GM10248 (cell line): ENCODE results near the gene ATXN2L.

Experiments
- CTCF ChIA-PET: fragments of 300-600 bp; sonication (Branson Sonifier 250); formaldehyde crosslinking; extraction: SDS; loops from one replicate; lab custom pipeline; 2021; ENCODE audit warnings: antibody characterized with exemption; lab: Yijun Ruan, JAX
- POLR2A ChIA-PET: fragments of 350-650 bp; sonication (Branson Sonifier 250); formaldehyde crosslinking; extraction: SDS; loops from one replicate; lab custom pipeline; 2020; ENCODE audit warnings: antibody characterized with exemption; lab: Yijun Ruan, JAX
- DNase-seq: peaks from one replicate; pipeline ENCODE4 v3.0.0; 2012; ENCODE audit errors: extremely low spot score
- CTCF ChIP-seq: IDR thresholded peaks from 2 replicates; pipeline ENCODE4 v1.5.1; 2012; ENCODE audit warnings: mild to moderate bottlenecking, low read depth; ENCODE audit errors: extremely low read depth, missing control alignments, control extremely low read depth

Gene ATXN2L

GRCh38 chr16:28830531-28830930, 7.7 kb downstream of the ATXN2L start:
- DNase-seq, result no peak
- no peak for TF ChIP-seq CTCF
- CTCF ChIA-PET, result no interaction called here
- POLR2A ChIA-PET, result interaction anchor here (1.1 kb wide), 1 partner anchor 16 kb away, joined by 3 read pairs; the partner anchor contains the start of gene TUFM

- CTCF ChIA-PET, result interaction anchor here (0.8 kb wide), 1 partner anchor 143 kb away, joined by 3 read pairs; no protein-coding TSS in a partner anchor
- POLR2A ChIA-PET, result no interaction called here
- no peak for TF ChIP-seq CTCF
- DNase-seq, result no peak
Observed at GRCh38 chr16:28834349-28834748, 11.6 kb downstream of the ATXN2L start.

- no peak for DNase-seq
- ChIA-PET POLR2A (interaction anchor here (0.9 to 2.3 kb wide), 3 partner anchors 8 to 11 kb away, joined by 3 to 6 read pairs (median 3); partner anchors contain the start of gene TUFM), CTCF (interaction anchor here (0.8 kb wide), 1 partner anchor 142 kb away, joined by 3 read pairs; no protein-coding TSS in a partner anchor)
- no peak for TF ChIP-seq CTCF
Observed at GRCh38 chr16:28834873-28835863, 12.4 kb downstream of the ATXN2L start.

- CTCF ChIA-PET, result interaction anchor here (0.9 to 1.4 kb wide), 3 partner anchors 9 to 109 kb away, joined by 3 to 4 read pairs (median 4); no protein-coding TSS in a partner anchor
- POLR2A ChIA-PET, result interaction anchor here (0.6 to 2.3 kb wide), 5 partner anchors 9 to 1142 kb away, joined by 3 to 6 read pairs (median 3); partner anchors contain the start of genes ATXN2L and TUFM
Observed at GRCh38 chr16:28835864-28836760, 13.3 kb downstream of the ATXN2L start.

DNA sequence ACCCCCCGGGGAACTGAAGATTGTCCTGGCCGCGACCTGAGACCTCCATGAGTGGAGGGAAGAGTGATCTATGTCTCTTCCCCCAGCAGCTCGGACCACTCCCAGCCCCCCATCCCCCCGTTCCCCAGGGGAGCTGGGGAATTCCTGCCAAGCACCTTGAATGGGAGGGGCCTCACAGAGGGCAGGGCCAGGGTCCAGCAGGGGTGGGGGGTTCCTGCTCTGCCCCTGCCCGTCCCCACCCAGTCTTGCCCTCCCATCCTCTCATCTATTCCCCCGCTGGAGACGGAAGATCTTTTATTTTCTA, 13.9 kb downstream of the ATXN2L start:
- ChIA-PET POLR2A (interaction anchor here (0.9 to 2.3 kb wide), 4 partner anchors 8 to 14 kb away, joined by 3 to 6 read pairs (median 4); partner anchors contain the start of gene ATXN2L), CTCF (interaction anchor here (0.9 to 1.4 kb wide), 4 partner anchors 9 to 109 kb away, joined by 3 to 5 read pairs (median 4); partner anchors contain the start of gene TUFM)
- TF ChIP-seq CTCF, result no peak
- DNase-seq, result no peak

More at GRCh38 chr16:28835864-28836760, 13.3 kb downstream of the ATXN2L start:
- no peak for DNase-seq
- no peak for TF ChIP-seq CTCF
